Fibroblast of pulmonary artery (primary cell): ENCODE measurements around the gene SLC22A15.

ENCODE experiments used
- DNase-seq: peaks from one replicate; pipeline ENCODE4 v3.0.0-alpha.2; 2010; ENCODE audit warnings: low read depth
- H3K4me3 ChIP-seq: replicated peaks from 2 replicates; pipeline ENCODE4 v1.5.1; 2011; ENCODE audit warnings: low read depth, mild to moderate bottlenecking, control low read depth, low read length, moderate library complexity
- CTCF ChIP-seq: IDR thresholded peaks from 2 replicates; pipeline ENCODE4 v1.5.1; 2011; ENCODE audit warnings: mild to moderate bottlenecking, control low read depth, low read length, inconsistent platforms; ENCODE audit errors: missing control alignments

Gene SLC22A15

GRCh38 chr1:116062201-116062600, 85.9 kb downstream of the SLC22A15 start:
- no peak for TF ChIP-seq CTCF
- DNase-seq = no peak
- H3K4me3 ChIP-seq = no peak overlapping the region

- no peak overlapping the region for H3K4me3 ChIP-seq
- TF ChIP-seq CTCF = no peak
- peak; percentile 35 for DNase-seq
Measured at GRCh38 chr1:116064616-116065015, 88.3 kb downstream of the SLC22A15 start.

GRCh38 chr1:116066868-116067565, 90.7 kb downstream of the SLC22A15 start:
- peak; percentile 64 for DNase-seq
- TF ChIP-seq CTCF = no peak
- no peak overlapping the region for H3K4me3 ChIP-seq

GRCh38 chr1:116067566-116067890, 91.2 kb downstream of the SLC22A15 start:
- H3K4me3 ChIP-seq = no peak overlapping the region
- no peak for TF ChIP-seq CTCF
- peak; percentile 65 for DNase-seq

GRCh38 chr1:116075575-116075974, 99.3 kb downstream of the SLC22A15 start:
- no peak for DNase-seq
- H3K4me3 ChIP-seq = no peak overlapping the region
- TF ChIP-seq CTCF = no peak

GRCh38 chr1:116075990-116076389, 99.7 kb downstream of the SLC22A15 start:
- H3K4me3 ChIP-seq = no peak overlapping the region
- TF ChIP-seq CTCF = no peak
- no peak for DNase-seq

- TF ChIP-seq CTCF = no peak
- no peak for DNase-seq
Measured at GRCh38 chr1:116076831-116077230, 100.5 kb downstream of the SLC22A15 start.

More at GRCh38 chr1:116076831-116077230, 100.5 kb downstream of the SLC22A15 start:
- no peak overlapping the region for H3K4me3 ChIP-seq
